Body of pancreas (tissue), 4 donors: ENCODE results near the gene EPG5.

Experiments
- CTCF ChIP-seq, 7 experiments: fragments of 450-650 bp in 4 of 7; fragments of 200-600 bp in 3 of 7; sonication (generic) in 3 of 7; IDR thresholded peaks; one replicate each; pipeline ENCODE4 v1.5.1; 2016 to 2019; ENCODE audit warnings: antibody characterized with exemption in 7 of 7
- POLR2A ChIP-seq, 3 donors: fragments of 450-650 bp; IDR thresholded peaks; one replicate each; pipeline ENCODE4 v1.6.1; 2016; ENCODE audit warnings: antibody characterized with exemption in 3 of 3, mild to moderate bottlenecking in 2 of 3

- TF ChIP-seq CTCF (IDR thresholded peaks at IDR 0.05) (peak; percentile 81 to 99 (median 91)), POLR2A (IDR thresholded peaks at IDR 0.05) (no peak)
Measured at GRCh38 chr18:45879681-45880655, 87.2 kb downstream of the EPG5 start.
